ENCODE results near the gene PTPRM.

The PTPRM gene

DNA sequence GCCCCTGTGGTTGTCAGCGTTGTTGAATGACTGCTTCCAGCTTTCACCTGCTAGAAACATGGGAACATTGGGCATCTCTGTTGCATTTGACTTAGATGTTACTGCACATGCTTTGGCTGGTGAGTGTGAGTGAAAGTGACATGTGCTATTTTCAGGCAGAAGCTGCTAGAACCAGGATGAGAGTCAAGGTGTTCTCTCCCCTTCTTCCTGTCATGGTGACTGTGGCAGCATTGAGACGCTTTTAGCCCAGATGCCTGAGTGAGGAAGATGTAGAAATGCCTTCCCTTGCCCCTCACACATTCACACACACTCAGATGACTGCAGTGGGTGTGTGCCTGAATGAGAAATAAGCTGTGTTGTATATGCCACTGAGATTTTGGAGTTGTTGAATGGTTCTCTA is 220.2 kb downstream of the PTPRM start:
- in situ Hi-C loops (cut with MboI; ENCODE audit: low sequenced_read_pairs): no loop called here

GRCh38 chr18:7789856-7790552 is 222.9 kb downstream of the PTPRM start:
- in situ Hi-C loops (cut with MboI; ENCODE audit: low sequenced_read_pairs): no loop called here

- in situ Hi-C loops (cut with MboI; ENCODE audit: low sequenced_read_pairs): no loop called here
Measured at GRCh38 chr18:7793100-7793499, 226.0 kb downstream of the PTPRM start.

GRCh38 chr18:7803956-7804469 is 236.9 kb downstream of the PTPRM start:
- in situ Hi-C loops (cut with MboI; ENCODE audit: low sequenced_read_pairs): no loop called here

DNA sequence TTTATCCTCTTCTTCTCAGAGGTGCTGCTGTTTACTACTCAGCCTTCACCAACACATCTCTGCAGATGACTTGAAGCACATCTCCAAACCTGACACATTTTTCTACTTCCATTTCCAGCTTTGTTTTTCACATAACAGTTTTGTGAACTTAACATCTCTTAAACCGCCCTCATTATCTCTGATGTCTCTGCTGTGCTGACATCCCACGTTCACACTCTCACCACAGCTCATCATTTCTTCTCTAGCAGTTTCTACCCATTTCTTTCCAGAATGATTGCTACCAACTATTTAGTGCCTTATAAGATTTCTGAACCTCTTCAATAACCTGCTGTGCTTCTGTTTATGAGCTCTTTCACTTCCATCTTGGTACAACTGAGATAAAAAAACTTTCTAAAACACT is 238.0 kb downstream of the PTPRM start:
- in situ Hi-C loops (cut with MboI; ENCODE audit: low sequenced_read_pairs): no loop called here

GRCh38 chr18:7805880-7806279 is 238.8 kb downstream of the PTPRM start:
- in situ Hi-C loops (cut with MboI; ENCODE audit: low sequenced_read_pairs): no loop called here

DNA sequence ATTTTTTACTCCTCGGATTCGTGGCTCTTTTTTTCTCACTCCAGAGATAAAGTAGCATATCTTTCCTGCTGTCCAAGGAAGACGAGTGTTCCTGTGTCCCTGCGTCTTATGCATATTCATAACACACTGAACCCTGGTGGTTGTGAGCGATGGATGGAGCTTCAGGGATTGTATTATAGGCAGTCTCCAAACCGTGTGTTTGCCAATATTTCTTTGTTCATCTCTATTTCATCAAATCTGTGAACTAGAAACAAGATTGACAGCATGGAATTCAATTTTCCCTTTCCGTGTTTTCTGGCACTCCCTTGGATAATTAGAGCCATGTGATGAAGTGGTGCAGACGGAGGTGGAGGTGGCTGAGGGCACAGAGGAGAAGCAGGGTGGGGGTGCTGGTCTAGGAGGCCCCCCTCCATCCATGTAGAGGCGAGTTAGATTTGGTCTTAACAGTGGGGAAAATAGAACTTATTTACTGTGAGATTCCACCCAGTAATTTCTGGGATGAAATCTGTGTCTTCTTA is 240.9 kb downstream of the PTPRM start:
- in situ Hi-C loops (cut with MboI; ENCODE audit: low sequenced_read_pairs): no loop called here

- in situ Hi-C loops (cut with MboI; ENCODE audit: low sequenced_read_pairs): no loop called here
Measured at GRCh38 chr18:7808992-7809391, 241.9 kb downstream of the PTPRM start.

DNA sequence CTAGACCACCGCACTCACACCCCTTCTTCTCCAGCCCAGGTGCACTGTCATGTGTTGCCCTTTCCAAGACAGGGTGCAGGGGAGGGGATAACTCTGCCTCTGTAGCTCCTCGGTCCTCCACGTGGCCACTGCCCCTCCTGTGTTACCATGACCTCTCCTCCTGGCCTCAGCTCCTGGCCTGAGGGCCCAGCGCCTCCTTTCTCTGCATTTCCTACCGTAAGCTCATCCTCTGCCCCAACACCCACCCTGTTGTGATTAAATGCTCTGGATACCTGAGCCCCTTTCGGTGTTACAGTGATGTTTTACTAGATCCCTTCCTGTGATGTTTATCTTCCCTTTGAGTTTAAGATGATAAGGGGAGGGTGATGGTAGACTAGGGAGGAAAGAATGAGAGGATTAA is 242.3 kb downstream of the PTPRM start:
- in situ Hi-C loops (cut with MboI; ENCODE audit: low sequenced_read_pairs): no loop called here

DNA sequence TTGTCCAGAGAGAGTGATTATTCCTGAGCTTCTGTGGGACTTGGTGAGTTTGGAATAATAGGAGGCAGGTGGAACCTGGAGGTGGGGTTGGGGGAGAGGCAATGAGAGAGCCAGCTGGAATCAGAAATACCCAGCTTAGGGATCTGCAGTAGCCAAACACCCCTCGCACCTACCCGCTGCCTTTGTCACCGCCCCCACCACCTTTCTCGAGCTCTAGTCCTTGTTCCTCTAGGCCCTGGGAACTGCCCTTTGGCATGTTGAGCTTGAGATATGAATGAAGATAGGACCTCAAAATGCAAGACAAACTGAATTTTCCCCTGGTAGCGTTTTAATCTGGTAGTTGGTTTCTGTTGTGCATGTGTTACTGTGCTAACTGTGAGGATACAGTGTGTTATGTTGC is 242.9 kb downstream of the PTPRM start:
- in situ Hi-C loops (cut with MboI; ENCODE audit: low sequenced_read_pairs): no loop called here

DNA sequence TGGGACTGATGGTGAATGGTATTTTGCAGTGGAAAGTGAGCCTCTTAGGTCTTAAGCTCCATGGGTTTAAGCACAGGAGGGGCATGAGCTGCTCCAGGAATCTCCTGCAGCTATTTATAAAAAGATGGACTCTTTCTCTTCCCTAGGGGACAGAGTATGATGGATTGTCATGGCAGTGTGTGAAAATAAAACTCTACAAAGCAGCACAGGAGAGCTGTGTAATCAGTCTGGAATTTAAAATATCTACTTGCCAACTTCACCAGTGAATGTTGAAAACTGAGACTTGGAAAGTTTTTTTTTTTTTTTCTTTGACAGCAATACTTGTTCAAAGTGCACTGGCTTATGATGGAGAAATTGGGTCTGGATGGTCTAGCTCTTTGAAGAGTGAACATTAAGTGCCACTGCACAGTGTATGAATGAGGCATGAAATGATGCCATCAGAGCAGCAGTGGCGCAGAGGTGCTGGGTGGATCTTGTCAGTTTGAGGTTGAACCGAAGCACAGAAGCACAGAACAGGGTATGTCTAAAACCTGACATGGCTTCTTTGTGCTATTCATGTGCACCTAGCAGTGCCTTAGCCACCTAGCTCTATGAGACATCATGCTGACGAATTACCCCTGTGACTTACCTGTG is 245.4 kb downstream of the PTPRM start:
- in situ Hi-C loops (cut with MboI; ENCODE audit: low sequenced_read_pairs): no loop called here

GRCh38 chr18:7813131-7813530 is 246.0 kb downstream of the PTPRM start:
- in situ Hi-C loops (cut with MboI; ENCODE audit: low sequenced_read_pairs): no loop called here

- in situ Hi-C loops (cut with MboI; ENCODE audit: low sequenced_read_pairs): no loop called here
Measured at GRCh38 chr18:7814754-7815315, 247.7 kb downstream of the PTPRM start.

GRCh38 chr18:7815787-7816186 is 248.7 kb downstream of the PTPRM start:
- in situ Hi-C loops (cut with MboI; ENCODE audit: low sequenced_read_pairs): no loop called here

GRCh38 chr18:7817575-7818230 is 250.6 kb downstream of the PTPRM start:
- in situ Hi-C loops (cut with MboI; ENCODE audit: low sequenced_read_pairs): no loop called here

- in situ Hi-C loops (cut with MboI; ENCODE audit: low sequenced_read_pairs): no loop called here
Measured at GRCh38 chr18:7821784-7822183, 254.7 kb downstream of the PTPRM start.

- in situ Hi-C loops (cut with MboI; ENCODE audit: low sequenced_read_pairs): no loop called here
Measured at GRCh38 chr18:7822435-7823331, 255.6 kb downstream of the PTPRM start.

DNA sequence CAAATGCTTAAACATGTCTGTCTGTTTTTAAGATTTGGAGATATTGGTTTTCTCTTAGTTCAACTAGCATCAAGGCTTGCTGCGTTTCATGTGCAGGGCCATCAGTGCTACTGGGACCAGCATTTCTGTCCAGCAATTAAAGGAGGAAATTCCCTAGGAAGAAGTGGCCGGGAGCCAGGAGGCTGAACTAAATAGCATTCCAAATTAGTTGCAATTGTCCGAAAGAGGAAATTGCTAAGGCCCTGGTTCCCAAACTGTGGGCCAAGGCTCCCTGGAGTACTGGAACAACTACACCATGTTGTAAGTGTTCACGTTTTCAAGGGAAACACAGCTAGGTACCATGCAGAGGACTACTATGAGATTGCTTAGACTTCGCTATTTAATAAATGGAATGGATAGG is 257.9 kb downstream of the PTPRM start:
- in situ Hi-C loops (cut with MboI; ENCODE audit: low sequenced_read_pairs): no loop called here

GRCh38 chr18:7830468-7830867 is 263.4 kb downstream of the PTPRM start:
- in situ Hi-C loops (cut with MboI; ENCODE audit: low sequenced_read_pairs): no loop called here

- in situ Hi-C loops (cut with MboI; ENCODE audit: low sequenced_read_pairs): no loop called here
Measured at GRCh38 chr18:7839548-7839947, 272.4 kb downstream of the PTPRM start.

GRCh38 chr18:7840411-7840810 is 273.3 kb downstream of the PTPRM start:
- in situ Hi-C loops (cut with MboI; ENCODE audit: low sequenced_read_pairs): no loop called here

Measured in HL-60/S4 (cell line).